Stimulated activated CD8-positive, alpha-beta memory T cell treated with anti-CD3 and anti-CD28 coated beads, Interleukin-12 subunit alpha, Interleukin-12 subunit beta, amount 100 ng/mL, for 1 hour (primary cell): ENCODE measurements around the gene GPSM3.

Source experiments
- DNase-seq: peaks from one replicate; pipeline ENCODE4 v3.0.0-alpha.2; 2020; ENCODE audit warnings: low read depth

The GPSM3 gene

GRCh38 chr6:32173051-32173727 lies 19.3 kb downstream of the GPSM3 start:
- no peak for DNase-seq

GRCh38 chr6:32171234-32171633 lies 21.2 kb downstream of the GPSM3 start:
- no peak for DNase-seq

DNA sequence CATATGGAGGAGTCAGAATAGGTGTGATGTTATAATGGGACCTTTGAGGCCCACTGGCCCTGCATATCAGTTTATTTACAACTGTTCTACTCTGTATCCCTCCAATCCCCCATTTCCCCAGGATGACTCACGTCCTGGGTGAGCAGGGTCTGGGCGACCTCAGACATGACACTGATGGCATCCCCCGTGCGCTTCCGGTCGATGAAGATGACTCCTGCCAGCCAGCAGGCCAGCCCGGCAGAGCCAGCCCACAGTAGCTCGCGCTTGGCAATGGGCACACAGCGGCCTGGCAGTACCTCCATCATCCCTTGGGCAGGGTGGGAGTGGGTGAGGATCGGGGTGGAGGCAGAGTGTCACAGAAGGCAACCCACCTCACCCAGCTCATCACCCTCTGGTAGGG lies 22.1 kb downstream of the GPSM3 start:
- DNase-seq, result no peak

DNA sequence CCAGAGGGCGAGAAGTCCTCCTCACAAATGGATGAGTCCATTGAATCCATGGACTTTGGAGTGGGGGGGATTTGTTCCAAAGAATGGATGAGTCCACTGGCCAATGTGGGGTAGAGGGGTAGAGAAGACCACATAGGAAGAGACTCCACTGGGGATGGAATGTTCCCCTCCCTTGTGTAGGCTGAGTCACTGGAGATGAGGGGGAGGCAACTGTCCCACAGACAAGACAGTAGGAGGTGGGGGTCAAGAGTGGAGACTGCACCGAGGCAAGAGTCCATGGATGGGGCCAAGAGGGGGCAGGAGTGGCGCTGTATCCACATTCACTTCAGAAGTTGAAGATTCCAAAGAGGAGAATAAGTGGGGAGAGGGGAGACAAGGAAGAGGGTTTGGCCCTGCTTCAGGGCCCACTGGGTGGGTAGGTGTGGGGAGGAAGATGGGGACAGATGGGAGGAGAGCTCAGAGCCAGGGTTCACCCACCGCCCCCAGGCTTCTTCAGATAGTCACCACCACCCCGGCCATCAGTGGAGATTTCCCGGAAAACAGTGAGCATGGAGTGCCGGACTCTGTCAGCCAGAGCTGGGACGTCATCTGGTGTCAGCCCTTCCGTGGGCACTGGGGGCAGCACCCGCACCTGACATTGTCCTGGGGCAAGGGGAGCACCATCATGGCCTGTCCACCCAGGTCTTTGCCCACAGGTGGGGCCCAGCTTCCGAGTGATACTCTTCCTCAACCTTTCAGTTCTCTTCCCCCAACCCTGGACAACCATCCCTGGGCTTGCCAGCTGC lies 23.4 kb downstream of the GPSM3 start:
- DNase-seq, result no peak

- DNase-seq, result no peak
Observed at GRCh38 chr6:32168350-32168749, 24.1 kb downstream of the GPSM3 start.

DNA sequence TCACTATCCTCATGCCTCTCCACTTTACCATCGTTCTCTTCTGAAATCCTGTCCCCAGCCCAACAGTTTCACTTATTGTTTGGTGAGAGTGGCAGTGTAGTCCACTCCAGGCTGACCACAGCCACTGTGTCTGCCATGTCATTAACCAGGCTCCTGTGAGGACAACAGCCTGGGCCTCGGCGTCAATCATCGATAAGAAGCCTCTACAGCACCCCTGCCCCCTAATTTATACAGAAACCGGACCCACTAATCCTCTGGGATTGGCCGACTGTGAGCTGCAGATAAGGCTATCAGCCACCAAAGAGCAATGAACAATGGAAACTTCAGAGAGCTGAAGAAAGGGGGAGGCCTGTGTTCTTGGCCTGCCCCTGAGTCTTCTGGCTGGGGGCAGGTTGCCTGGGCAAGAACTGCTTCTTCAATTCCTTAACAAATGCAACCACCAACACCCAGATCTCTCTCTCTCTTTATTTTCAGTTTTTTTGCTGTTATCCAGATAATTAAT lies 24.6 kb downstream of the GPSM3 start:
- no peak for DNase-seq

DNA sequence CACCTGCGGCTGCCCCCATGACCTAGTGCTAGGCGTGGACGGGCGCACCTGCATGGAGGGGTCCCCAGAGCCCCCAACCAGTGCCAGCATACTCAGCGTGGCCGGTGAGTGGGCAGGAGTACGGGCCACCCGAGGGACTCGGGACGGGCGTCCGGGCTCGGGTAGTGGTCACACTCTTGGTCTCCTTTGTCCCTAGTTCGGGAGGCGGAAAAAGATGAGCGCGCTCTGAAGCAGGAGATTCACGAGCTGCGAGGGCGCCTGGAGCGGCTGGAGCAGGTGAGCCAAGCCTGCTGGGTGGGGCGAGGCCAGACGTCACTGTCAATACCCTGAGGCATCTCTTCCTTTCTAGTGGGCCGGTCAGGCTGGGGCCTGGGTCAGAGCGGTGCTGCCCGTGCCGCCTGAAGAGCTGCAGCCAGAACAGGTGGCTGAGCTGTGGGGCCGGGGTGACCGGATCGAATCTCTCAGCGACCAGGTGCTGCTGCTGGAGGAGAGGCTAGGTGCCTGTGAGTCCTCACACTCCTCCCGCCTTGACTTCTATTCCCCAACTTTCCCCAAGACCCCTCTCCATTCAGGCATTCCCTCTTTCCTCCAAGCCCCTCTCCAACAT lies 25.2 kb downstream of the GPSM3 start:
- DNase-seq, result no peak

DNA sequence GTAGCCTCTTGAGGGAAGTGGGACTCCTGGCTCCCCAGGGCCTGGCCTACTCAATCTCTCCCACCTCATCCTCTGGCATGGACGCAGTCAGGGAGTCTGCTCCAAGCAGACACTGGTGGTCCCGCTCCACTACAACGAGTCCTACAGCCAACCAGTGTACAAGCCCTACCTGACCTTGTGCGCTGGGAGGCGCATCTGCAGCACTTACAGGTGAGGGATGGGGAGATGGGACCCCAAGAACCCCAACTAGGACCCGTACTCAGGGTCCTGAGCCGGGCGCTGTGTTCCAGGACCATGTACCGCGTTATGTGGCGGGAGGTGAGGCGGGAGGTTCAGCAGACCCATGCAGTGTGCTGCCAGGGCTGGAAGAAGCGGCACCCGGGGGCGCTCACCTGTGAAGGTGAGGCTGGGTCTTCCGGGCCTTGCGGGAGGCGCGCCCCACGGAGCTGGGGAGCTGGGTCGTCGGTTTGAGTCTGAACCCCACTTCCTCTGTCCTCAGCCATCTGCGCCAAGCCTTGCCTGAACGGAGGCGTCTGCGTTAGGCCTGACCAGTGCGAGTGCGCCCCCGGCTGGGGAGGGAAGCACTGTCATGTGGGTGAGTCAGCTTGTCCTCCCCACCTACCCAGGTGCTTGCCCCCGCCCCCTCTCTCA lies 25.9 kb downstream of the GPSM3 start:
- no peak for DNase-seq

DNA sequence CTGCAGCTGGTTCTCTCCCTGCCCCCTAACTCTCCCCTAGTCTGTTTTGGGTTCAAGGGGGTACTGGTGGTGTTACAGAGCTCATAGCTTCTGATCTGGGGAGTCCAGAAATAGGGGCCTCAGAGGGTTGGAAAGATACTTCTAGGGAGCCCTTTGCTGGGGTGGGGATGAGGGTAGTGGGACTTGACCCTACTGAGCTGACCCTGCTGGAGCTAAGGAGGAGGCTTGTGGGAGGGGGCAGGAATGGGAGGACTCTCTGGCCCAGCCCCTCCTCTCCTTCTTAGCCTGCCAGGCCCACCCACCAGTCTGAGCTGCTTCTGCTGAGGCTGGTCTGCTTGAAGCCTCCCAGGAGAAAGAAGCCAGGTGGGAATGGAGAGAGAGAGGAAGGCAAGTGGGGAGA lies 28.1 kb downstream of the GPSM3 start, which contains the start of gene EGFL8:
Gene EGFL8 (plus strand): TSS at position 301 of the 400 bp plus-strand sequence. CDS start 1,571 bp downstream, outside the sequence.
- no peak for DNase-seq

- DNase-seq, result no peak
Observed at GRCh38 chr6:32163559-32164258, 28.7 kb downstream of the GPSM3 start.

- no peak for DNase-seq
Observed at GRCh38 chr6:32158052-32158451, 34.4 kb downstream of the GPSM3 start.

GRCh38 chr6:32156891-32157290 lies 35.6 kb downstream of the GPSM3 start:
- DNase-seq, result no peak

DNA sequence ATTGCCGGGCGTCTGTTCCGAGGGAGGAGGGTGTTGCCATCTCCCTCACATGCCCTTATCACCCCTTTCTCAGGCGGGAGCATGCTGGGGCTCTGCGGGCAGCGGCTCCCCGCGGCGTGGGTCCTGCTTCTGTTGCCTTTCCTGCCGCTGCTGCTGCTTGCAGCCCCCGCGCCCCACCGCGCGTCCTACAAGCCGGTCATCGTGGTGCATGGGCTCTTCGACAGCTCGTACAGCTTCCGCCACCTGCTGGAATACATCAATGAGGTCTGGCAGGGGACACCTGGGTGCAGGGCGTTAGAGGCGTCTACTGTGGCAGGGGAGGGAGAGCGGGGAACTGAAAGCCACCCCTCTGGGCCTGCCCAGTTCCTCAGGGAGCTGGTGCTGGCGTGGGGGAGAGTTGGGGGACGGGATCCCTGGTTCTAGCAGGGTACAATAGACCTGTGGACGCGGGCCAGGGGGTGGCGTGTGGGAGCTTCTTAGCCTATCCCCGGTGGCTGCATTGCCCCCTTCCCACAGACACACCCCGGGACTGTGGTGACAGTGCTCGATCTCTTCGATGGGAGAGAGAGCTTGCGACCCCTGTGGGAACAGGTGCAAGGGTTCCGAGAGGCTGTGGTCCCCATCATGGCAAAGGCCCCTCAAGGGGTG lies 37.8 kb downstream of the GPSM3 start:
- peak; percentile 41 for DNase-seq

GRCh38 chr6:32153564-32154513 lies 38.6 kb downstream of the GPSM3 start, which contains the start of gene PPT2:
TSS of gene PPT2 (plus strand) at chr6:32154141. CDS start at chr6:32154595, 454 bp downstream.
- DNase-seq, result peak; percentile 69

DNA sequence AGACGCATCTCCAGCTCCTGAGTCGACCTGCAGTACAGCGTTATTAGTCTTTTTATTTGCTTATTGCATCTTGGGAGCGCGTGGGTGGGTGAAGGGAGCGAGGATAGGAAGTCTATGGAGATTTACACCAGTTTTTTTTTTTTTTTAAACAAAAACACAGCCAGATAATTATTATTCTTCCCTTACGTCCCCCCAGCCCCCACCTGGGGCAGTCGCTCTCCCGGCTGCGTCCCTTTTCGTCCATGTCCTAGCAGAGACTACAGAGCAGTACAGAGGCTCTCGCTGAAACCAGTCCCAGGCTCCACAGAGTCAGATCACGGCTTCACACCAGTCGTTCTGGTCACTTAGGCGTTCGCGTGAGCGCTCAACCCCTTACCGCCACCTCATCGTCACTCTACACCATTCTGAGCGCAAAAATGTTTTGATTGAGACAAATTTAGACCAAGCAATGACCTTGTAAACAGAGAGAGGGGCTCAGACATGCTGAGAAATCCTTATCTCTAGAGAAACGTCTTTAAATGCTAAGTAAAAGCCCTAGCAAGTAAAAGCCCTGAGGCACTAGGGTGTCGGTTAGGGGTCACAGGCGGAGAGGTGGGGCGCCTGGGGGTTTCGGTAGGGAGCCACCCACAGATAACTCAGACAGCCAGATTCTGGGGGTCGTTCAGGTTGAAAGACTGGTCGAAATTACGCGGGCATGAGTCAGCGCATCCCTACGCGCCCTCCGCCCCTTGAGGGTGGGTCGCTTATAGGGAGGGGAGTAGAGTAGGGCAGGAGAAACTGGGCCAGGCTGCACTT lies 39.5 kb downstream of the GPSM3 start:
- no peak for DNase-seq

DNA sequence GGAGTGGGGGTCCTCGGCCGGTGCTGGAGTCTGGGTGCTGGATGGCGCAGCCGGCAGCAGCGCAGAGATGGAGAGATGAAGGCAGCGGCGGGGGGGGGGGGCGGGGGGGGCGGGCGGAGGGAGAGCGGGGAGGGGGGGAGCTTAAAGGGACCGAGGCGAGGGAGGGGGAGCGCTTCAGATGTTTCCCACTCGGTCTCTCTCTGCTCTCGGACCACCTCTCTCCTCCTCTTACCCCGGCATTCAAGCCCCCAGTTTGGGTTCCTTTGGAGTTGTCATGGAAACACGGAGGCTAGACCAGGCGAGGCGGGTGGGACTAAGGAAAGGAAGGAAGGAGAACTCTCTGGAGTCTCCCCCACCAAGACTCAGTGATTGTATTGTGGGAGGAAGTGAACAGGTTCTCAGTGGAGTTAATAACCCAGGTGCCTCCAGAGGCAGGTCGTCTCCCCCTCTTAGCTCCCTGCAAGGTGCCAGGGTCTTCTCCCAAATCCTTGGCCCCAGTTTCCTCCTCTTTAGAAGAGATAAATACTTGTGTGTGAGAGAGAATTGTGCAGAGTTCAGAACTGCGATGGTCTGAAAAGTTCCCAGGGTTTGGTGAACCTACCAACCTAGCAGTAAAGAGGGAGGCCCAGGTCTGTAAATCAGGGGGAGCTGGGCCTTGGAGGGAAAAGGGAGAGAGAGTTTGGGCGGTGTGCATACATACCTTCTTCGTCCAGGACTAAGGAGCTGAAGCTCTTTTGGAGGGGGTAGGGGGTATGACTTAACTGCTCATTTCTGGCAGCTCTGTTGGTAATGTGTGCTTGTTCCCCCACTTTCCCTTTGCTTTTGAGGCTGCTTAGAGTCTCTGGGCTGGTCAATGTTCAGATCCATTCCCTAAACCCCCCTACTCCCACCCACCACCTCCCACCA lies 40.3 kb downstream of the GPSM3 start, which contains the start of gene PRRT1:
Gene PRRT1 (minus strand): TSS at position 77 of the 906 bp plus-strand sequence. CDS start 112 bp downstream, outside the sequence.
- no peak for DNase-seq

GRCh38 chr6:32151181-32151862 lies 41.1 kb downstream of the GPSM3 start:
- DNase-seq, result no peak
